ENCODE results near the gene KRTAP4-11.
"Not testable (repeated sequence)": the region's sequence is repeated elsewhere in the genome, so short reads cannot be mapped to it uniquely, and the experiment has no call there.

Gene KRTAP4-11

DNA sequence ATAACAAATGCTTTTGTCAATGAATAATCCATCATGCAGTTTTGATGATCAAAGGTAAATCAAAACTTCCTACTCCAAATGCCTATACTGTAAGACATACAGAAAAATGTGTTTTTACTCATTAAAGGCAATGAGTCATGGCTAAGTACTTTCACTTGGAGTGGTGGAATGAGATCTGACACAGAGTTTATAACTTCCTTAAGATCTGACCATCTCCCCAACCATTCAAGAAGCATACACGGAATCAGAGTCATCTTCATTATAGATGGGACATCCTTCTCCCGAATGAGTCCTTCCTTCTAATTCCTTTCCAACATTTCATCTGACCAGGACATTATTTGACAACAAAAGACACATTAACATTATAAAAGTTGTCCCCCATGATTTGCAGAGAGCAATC lies 34.7 kb downstream of the KRTAP4-11 start:
- peak overlapping the region; percentile 71 for H3K27ac ChIP-seq (ENCODE audit: poor library complexity, severe bottlenecking)
- not testable (repeated sequence) for H3K27me3 ChIP-seq (ENCODE audit: insufficient read depth, poor library complexity, severe bottlenecking); H3K9me3 ChIP-seq (ENCODE audit: severe bottlenecking); DNase-seq (ENCODE audit: low spot score); H3K4me1 ChIP-seq (ENCODE audit: insufficient read depth, poor library complexity, severe bottlenecking); H3K4me3 ChIP-seq (ENCODE audit: severe bottlenecking); H3K36me3 ChIP-seq (ENCODE audit: low read depth)
- ATAC-seq (ENCODE audit: low read depth): peak; percentile 95

DNA sequence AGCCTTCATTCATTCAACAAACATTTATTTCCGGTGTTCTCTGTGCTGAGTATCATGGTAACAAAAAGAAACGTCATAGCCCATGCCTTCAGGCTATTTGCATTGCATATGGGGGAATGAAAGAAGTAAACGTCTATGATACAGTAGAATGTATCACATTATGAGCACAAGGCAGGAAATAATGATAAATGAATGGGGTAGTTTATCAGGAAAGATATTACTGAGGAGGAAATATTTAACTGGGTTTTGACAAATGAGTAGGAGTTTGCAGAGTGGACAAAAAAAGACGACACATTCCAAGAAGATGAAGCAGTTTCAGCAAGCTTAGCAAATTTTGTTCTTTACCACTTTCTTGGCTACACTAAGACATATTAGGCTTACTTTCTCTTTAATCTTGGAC lies 35.5 kb downstream of the KRTAP4-11 start:
- H3K4me1 ChIP-seq (ENCODE audit: insufficient read depth, poor library complexity, severe bottlenecking): peaks cover 9% of the 10 kb centered on the region
- no peaks in the 10 kb centered on the region for H3K9me3 ChIP-seq (ENCODE audit: severe bottlenecking)
- ATAC-seq (ENCODE audit: low read depth) (peak; percentile 70), DNase-seq (ENCODE audit: low spot score) (no peak)
- TF ChIP-seq, protein P1, sequence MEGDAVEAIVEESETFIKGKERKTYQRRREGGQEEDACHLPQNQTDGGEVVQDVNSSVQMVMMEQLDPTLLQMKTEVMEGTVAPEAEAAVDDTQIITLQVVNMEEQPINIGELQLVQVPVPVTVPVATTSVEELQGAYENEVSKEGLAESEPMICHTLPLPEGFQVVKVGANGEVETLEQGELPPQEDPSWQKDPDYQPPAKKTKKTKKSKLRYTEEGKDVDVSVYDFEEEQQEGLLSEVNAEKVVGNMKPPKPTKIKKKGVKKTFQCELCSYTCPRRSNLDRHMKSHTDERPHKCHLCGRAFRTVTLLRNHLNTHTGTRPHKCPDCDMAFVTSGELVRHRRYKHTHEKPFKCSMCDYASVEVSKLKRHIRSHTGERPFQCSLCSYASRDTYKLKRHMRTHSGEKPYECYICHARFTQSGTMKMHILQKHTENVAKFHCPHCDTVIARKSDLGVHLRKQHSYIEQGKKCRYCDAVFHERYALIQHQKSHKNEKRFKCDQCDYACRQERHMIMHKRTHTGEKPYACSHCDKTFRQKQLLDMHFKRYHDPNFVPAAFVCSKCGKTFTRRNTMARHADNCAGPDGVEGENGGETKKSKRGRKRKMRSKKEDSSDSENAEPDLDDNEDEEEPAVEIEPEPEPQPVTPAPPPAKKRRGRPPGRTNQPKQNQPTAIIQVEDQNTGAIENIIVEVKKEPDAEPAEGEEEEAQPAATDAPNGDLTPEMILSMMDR (IDR thresholded peaks at IDR 0.05; ENCODE audit: poor library complexity, severe bottlenecking): no peak
- no peaks in the 10 kb centered on the region for H3K27me3 ChIP-seq (ENCODE audit: insufficient read depth, poor library complexity, severe bottlenecking)
- H3K27ac ChIP-seq (ENCODE audit: poor library complexity, severe bottlenecking): peak overlapping the region; percentile 71
- no peak overlapping the region for H3K4me3 ChIP-seq (ENCODE audit: severe bottlenecking)
- no peaks in the 10 kb centered on the region for H3K36me3 ChIP-seq (ENCODE audit: low read depth)

DNA sequence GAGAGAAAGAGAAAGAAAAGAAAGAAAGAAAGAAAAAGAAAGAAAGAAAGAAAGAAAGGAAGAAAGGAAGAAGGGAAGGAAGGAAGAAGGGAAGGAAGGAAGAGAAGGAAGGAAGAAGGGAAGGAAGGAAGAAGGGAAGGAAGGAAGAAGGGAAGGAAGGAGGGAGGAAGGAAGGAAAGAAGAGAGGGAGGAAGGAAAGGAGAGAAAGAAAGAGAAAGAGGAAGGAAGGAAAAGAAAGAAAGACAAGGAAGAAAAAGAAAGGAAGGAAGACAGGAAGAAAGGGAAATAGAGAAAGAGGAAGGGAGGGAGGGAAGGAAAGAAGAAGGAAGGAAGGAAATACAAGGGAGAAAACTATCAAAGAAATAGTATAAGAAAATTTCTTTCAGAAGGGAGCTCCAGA lies 41.4 kb downstream of the KRTAP4-11 start:
- Histone ChIP-seq H3K4me3 (ENCODE audit: severe bottlenecking) (no peak overlapping the region), H3K27me3 (ENCODE audit: insufficient read depth, poor library complexity, severe bottlenecking) (no peaks in the 10 kb centered on the region), H3K4me1 (ENCODE audit: insufficient read depth, poor library complexity, severe bottlenecking) (no peaks in the 10 kb centered on the region), H3K9me3 (ENCODE audit: severe bottlenecking) (no peaks in the 10 kb centered on the region), H3K36me3 (ENCODE audit: low read depth) (no peaks in the 10 kb centered on the region), H3K27ac (ENCODE audit: poor library complexity, severe bottlenecking) (no peak overlapping the region)
- ATAC-seq (ENCODE audit: low read depth) (no peak), DNase-seq (ENCODE audit: low spot score) (no peak)
- TF ChIP-seq, protein P1 (IDR thresholded peaks at IDR 0.05; ENCODE audit: poor library complexity, severe bottlenecking): no peak

DNA sequence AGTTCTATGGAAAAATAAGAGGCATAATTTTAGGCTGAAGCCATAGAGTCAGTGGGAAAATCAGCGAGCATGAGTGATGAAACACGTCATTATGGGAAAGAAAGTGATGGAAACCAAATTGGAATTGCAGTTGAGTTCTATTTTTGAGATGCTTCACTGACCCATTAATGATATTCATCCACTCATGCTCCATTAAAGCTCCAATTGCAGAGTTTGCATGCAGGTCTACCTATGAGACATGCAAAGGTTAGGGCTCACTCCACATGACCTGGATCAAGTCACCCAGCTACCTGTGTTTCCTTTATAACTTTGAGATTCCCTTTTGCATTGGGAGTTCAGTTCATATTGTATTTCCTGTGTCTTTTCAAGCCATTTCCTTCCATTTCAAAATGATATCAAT lies 44.5 kb downstream of the KRTAP4-11 start:
- H3K9me3 ChIP-seq (ENCODE audit: severe bottlenecking): no peaks in the 10 kb centered on the region
- H3K36me3 ChIP-seq (ENCODE audit: low read depth): no peaks in the 10 kb centered on the region
- H3K27ac ChIP-seq (ENCODE audit: poor library complexity, severe bottlenecking): no peak overlapping the region
- DNase-seq (ENCODE audit: low spot score) (no peak), ATAC-seq (ENCODE audit: low read depth) (no peak)
- H3K27me3 ChIP-seq (ENCODE audit: insufficient read depth, poor library complexity, severe bottlenecking): no peaks in the 10 kb centered on the region
- H3K4me1 ChIP-seq (ENCODE audit: insufficient read depth, poor library complexity, severe bottlenecking): no peaks in the 10 kb centered on the region
- H3K4me3 ChIP-seq (ENCODE audit: severe bottlenecking): no peak overlapping the region
- TF ChIP-seq, protein P1 (IDR thresholded peaks at IDR 0.05; ENCODE audit: poor library complexity, severe bottlenecking): no peak

DNA sequence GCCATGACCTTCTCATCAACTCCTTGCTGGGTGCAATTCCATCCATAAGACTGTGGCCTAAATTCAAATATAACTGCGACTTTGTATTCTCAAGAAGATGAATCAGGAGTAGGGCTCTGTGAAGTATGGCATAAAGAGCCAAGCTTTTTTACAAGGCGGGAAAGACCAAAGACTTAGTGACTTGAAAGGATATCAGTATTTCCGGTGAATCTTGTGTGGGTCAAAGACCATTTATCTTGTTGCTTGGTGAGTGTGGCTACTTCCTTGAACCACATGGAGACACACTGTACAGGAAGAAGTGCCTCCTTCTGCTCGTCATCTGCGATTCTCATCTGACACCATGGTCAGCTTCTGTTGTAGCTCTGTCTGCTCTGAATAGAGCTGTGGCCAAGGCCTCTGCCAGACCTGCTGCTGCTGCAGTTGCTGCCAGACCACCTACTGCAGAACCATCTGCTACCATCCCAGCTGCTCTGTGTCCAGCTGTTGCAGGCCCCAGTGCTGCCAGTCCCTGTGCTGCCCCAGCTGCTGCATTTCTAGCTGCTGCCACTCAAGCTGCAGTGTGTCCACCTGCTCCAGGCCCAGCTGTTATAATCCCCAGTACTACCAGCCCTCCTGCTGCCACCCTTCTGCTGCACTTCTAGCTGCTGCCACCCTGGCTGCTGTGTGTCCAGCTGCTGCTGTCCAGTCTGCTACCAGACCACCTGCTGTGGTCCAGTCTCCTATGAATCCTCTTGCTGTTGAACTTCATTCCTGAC lies 46.4 kb downstream of the KRTAP4-11 start:
- no peaks in the 10 kb centered on the region for H3K36me3 ChIP-seq (ENCODE audit: low read depth)
- no peaks in the 10 kb centered on the region for H3K27me3 ChIP-seq (ENCODE audit: insufficient read depth, poor library complexity, severe bottlenecking)
- H3K9me3 ChIP-seq (ENCODE audit: severe bottlenecking): no peaks in the 10 kb centered on the region
- H3K4me1 ChIP-seq (ENCODE audit: insufficient read depth, poor library complexity, severe bottlenecking): no peaks in the 10 kb centered on the region
- H3K27ac ChIP-seq (ENCODE audit: poor library complexity, severe bottlenecking): no peak overlapping the region
- DNase-seq (ENCODE audit: low spot score): no peak
- no peak for ATAC-seq (ENCODE audit: low read depth)
- no peak overlapping the region for H3K4me3 ChIP-seq (ENCODE audit: severe bottlenecking)
- TF ChIP-seq, protein P1 (IDR thresholded peaks at IDR 0.05; ENCODE audit: poor library complexity, severe bottlenecking): no peak
